PC-9 (cell line): ENCODE measurements around the gene CDH1. TPM values are rescaled to one million over a fixed set of nuclear protein-coding genes. Genes with fewer than 3 reads are reported as not detected.

ENCODE experiments used
- BruUV-seq: library from RNA; stranded (reverse); fragments of 400-500 nt; replicated peaks from 2 replicates; lab custom pipeline; 2021; lab: Mats Ljungman, UMichigan
- CTCF ChIA-PET: fragments of 300-600 bp; sonication (Branson Sonifier 250); formaldehyde crosslinking; loops from one replicate; lab custom pipeline; 2022; ENCODE audit warnings: antibody characterized with exemption; lab: Charles Lee
- POLR2A ChIA-PET: fragments of 300-600 bp; sonication (Branson Sonifier 250); formaldehyde crosslinking; loops from one replicate; lab custom pipeline; 2022; ENCODE audit warnings: antibody characterized with exemption; ENCODE audit not compliant: unreplicated experiment; lab: Charles Lee
- DNase-seq, 2 experiments: peaks; one replicate each; pipeline versions ENCODE4 v3.0.0 to v3.0.0-alpha.2; 2015 to 2022; ENCODE audit warnings: mixed read lengths in 1 of 2
- H2AFZ ChIP-seq: fragments of 200-600 bp; sonication (generic); 2 replicates; pipeline ENCODE4 v1.8.1; 2017; ENCODE audit warnings: antibody characterized with exemption
- H3F3A ChIP-seq: fragments of 200-600 bp; sonication (generic); 2 replicates; pipeline ENCODE4 v1.8.1; 2017; ENCODE audit warnings: antibody characterized with exemption, mild to moderate bottlenecking, low read depth; ENCODE audit not compliant: insufficient read depth
- H3K27ac ChIP-seq: fragments of 200-600 bp; sonication (generic); 2 replicates; pipeline ENCODE4 v1.6.1; 2016; ENCODE audit warnings: mixed run types
- H3K27me3 ChIP-seq: fragments of 200-600 bp; sonication (generic); 2 replicates; pipeline ENCODE4 v1.6.1; 2016; ENCODE audit warnings: low read depth, mixed run types; ENCODE audit not compliant: insufficient read depth
- H3K36me3 ChIP-seq: fragments of 200-600 bp; sonication (generic); 2 replicates; pipeline ENCODE4 v1.6.1; 2016; ENCODE audit warnings: low read depth, mixed run types
- H3K4me1 ChIP-seq: fragments of 200-600 bp; sonication (generic); replicated peaks from 2 replicates; pipeline ENCODE4 v1.6.1; 2016; ENCODE audit warnings: mixed run types; ENCODE audit not compliant: insufficient read depth
- H3K4me2 ChIP-seq: fragments of 200-600 bp; sonication (generic); 2 replicates; pipeline ENCODE4 v1.6.1; 2017; ENCODE audit warnings: mixed run types
- H3K4me3 ChIP-seq: fragments of 200-600 bp; sonication (generic); 2 replicates; pipeline ENCODE4 v1.6.1; 2016; ENCODE audit warnings: mixed run types
- H3K79me2 ChIP-seq: fragments of 200-600 bp; sonication (generic); 2 replicates; pipeline ENCODE4 v1.6.1; 2017; ENCODE audit warnings: low read depth, mixed run types
- H3K9me2 ChIP-seq: fragments of 200-600 bp; sonication (generic); 2 replicates; pipeline ENCODE4 v1.8.1; 2017; ENCODE audit warnings: mild to moderate bottlenecking; ENCODE audit not compliant: insufficient read depth
- H3K9me3 ChIP-seq: fragments of 200-600 bp; sonication (generic); 2 replicates; pipeline ENCODE4 v1.8.1; 2016; ENCODE audit warnings: low read depth; ENCODE audit not compliant: insufficient read depth
- H4K20me1 ChIP-seq: fragments of 200-600 bp; sonication (generic); 2 replicates; pipeline ENCODE4 v1.8.1; 2017; ENCODE audit not compliant: insufficient read depth
- CTCF ChIP-seq: fragments of 200-600 bp; sonication (generic); conservative IDR thresholded peaks from 2 replicates; pipeline ENCODE4 v1.6.1; 2017; ENCODE audit warnings: mixed run types, antibody characterized with exemption, mild to moderate bottlenecking, moderate library complexity
- EZH2 ChIP-seq: fragments of 200-600 bp; sonication (generic); IDR thresholded peaks from 2 replicates; pipeline ENCODE4 v1.8.0; 2017; ENCODE audit warnings: antibody characterized with exemption, low read depth
- intact Hi-C: fragments of 100-400 bp; cut with micrococcal nuclease; formaldehyde crosslinking; loops from one replicate; pipeline ENCODE4 v1.10.0; 2022; ENCODE audit not compliant: unreplicated experiment
- total RNA-seq: library from RNA; stranded (reverse); gene quantifications from 2 replicates; pipeline ENCODE4 v1.2.3, GENCODE V29; 2021

Gene CDH1
- total RNA-seq, 1 experiment from 2014 or later = 120 TPM

- ChIA-PET CTCF (interaction anchor here (0.6 kb wide), 1 partner anchor 108 kb away, joined by 14 read pairs; no protein-coding TSS in a partner anchor), POLR2A (no interaction called here)
- intact Hi-C loops = loop anchor here (5.0 kb wide), 2 partner anchors 174 to 421 kb away; no protein-coding TSS in a partner anchor
- H4K20me1 ChIP-seq = no peaks in the 10 kb centered on the region
- H3K4me3 ChIP-seq = no peak overlapping the region
- no peaks in the 10 kb centered on the region for H3K4me1 ChIP-seq
- TF ChIP-seq CTCF = no peak
- no peak for TF ChIP-seq EZH2
- no peak for DNase-seq
- no peaks in the 10 kb centered on the region for H3K9me3 ChIP-seq
- H3K27me3 ChIP-seq = no peaks in the 10 kb centered on the region
- H3F3A ChIP-seq = peaks cover 8% of the 10 kb centered on the region; the same call in 1 of the 2 replicates
- no peaks in the 10 kb centered on the region for H3K79me2 ChIP-seq
- no TSS peak for BruUV-seq
- H3K36me3 ChIP-seq = 0 out of 2 replicates have a peak, but pooled peaks cover 3% of the 10 kb centered on the region
- no peak overlapping the region for H3K4me2 ChIP-seq
- no peak overlapping the region for H2AFZ ChIP-seq
- H3K9me2 ChIP-seq = no peaks in the 10 kb centered on the region
- H3K27ac ChIP-seq = no peak overlapping the region
These were observed 36.3 kb upstream of the CDH1 start for GRCh38 chr16:68700831-68701230.

GRCh38 chr16:68704232-68704867 is 32.7 kb upstream of the CDH1 start:
- no peak overlapping the region for H2AFZ ChIP-seq
- CTCF ChIA-PET = interaction anchor here (0.6 kb wide), 1 partner anchor 24 kb away, joined by 8 read pairs; no protein-coding TSS in a partner anchor
- no peak overlapping the region for H3K27ac ChIP-seq
- H3F3A ChIP-seq = peaks cover 37% of the 10 kb centered on the region
- H3K4me3 ChIP-seq = no peak overlapping the region
- peaks cover 31% of the 10 kb centered on the region for H3K4me1 ChIP-seq
- H3K4me2 ChIP-seq = no peak overlapping the region
- no peaks in the 10 kb centered on the region for H3K36me3 ChIP-seq
- DNase-seq = peak; percentile 73 to 85
- H3K27me3 ChIP-seq = no peaks in the 10 kb centered on the region
- no peaks in the 10 kb centered on the region for H3K79me2 ChIP-seq
- TF ChIP-seq EZH2 (no peak), CTCF (peak; percentile 86)
- POLR2A ChIA-PET = no interaction called here
- no peaks in the 10 kb centered on the region for H3K9me3 ChIP-seq
- BruUV-seq = no TSS peak
- H3K9me2 ChIP-seq = no peaks in the 10 kb centered on the region
- intact Hi-C loops = loop anchor here (1.0 to 5.0 kb wide), 4 partner anchors 96 to 418 kb away; no protein-coding TSS in a partner anchor
- no peaks in the 10 kb centered on the region for H4K20me1 ChIP-seq

GRCh38 chr16:68707340-68708152 is 29.5 kb upstream of the CDH1 start:
- ChIA-PET CTCF (interaction anchor here (0.5 kb wide), 1 partner anchor 63 kb away, joined by 5 read pairs; the partner anchor contains the start of gene CDH3), POLR2A (interaction anchor here (0.5 to 0.8 kb wide), 6 partner anchors 29 to 1538 kb away, joined by 3 to 8 read pairs (median 6); partner anchors contain the start of genes CDH1 and NOL3)
- H4K20me1 ChIP-seq = no peaks in the 10 kb centered on the region
- H2AFZ ChIP-seq = no peak overlapping the region
- peak overlapping the region; percentile 80 for H3K27ac ChIP-seq
- H3K4me2 ChIP-seq = peak overlapping the region; percentile 39
- DNase-seq = peak; percentile 96 to 97
- H3K9me2 ChIP-seq = no peaks in the 10 kb centered on the region
- no peaks in the 10 kb centered on the region for H3K79me2 ChIP-seq
- no peaks in the 10 kb centered on the region for H3K36me3 ChIP-seq
- intact Hi-C loops = loop anchor here (1.0 kb wide), 6 partner anchors 25 to 136 kb away; partner anchors contain the start of genes CDH1 and TANGO6
- no peak for TF ChIP-seq EZH2
- TF ChIP-seq CTCF = peak; percentile 69
- H3K27me3 ChIP-seq = no peaks in the 10 kb centered on the region
- BruUV-seq = no TSS peak
- peaks cover 30% of the 10 kb centered on the region for H3F3A ChIP-seq
- peaks cover 31% of the 10 kb centered on the region for H3K4me1 ChIP-seq
- no peak overlapping the region for H3K4me3 ChIP-seq
- H3K9me3 ChIP-seq = no peaks in the 10 kb centered on the region
